ENCODE measurements around the gene TTC7B. TPM values are rescaled to one million over a fixed set of nuclear protein-coding genes. Genes with fewer than 3 reads are reported as not detected.

TTC7B gene
- total and polyA plus RNA-seq, 2 donors (not counting 1 experiment from before 2014, with no cell fraction given): 0.36 to 3.2 TPM

DNA sequence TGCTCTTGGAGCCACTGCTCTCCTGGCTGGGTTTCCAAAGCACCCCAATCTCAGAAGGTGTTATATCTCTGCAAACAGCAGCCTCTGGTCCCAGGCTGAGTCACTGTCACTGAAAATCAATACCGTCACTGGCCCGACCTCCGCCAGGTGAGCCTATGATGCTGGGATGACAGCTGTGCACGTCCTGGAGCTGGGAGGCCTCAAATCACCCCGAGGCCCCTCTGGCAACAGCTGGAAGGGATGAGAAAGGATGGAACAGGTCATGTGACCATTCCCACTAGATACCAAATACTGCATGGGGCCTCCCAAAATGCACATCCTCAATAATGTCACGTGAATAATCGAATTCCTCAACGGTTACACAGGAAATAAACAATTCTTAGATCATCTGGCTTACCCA, 190.8 kb downstream of the TTC7B start:
- H3K9ac ChIP-seq (ENCODE audit: low read length): no peak overlapping the region
- intact Hi-C loops (cut with micrococcal nuclease): no loop called here
- DNase-seq (no peak), ATAC-seq (ENCODE audit: low read depth) (no peak)
- WGBS (ENCODE audit: insufficient coverage): 90% methylated on average over 8 of the region's 8 CpGs
- Mint-ChIP-seq H3K27ac (no peak overlapping the region), H3K9me3 (ENCODE audit: insufficient read depth) (no peaks in the 10 kb centered on the region), H3K27me3 (peaks cover 12% of the 10 kb centered on the region), H3K4me1 (no peaks in the 10 kb centered on the region), H3K4me3 (no peak overlapping the region)
- no peaks in the 10 kb centered on the region for H3K36me3 ChIP-seq (replicated peaks in 1 of 2; ENCODE audit: control extremely low read depth in 1 of 2, control insufficient read depth in 1 of 2, extremely low read depth in 1 of 2, insufficient read depth in 2 of 2, low read length in 1 of 2)
- ChIA-PET CTCF (no interaction called here), POLR2A (no interaction called here)
- no peak overlapping the region for H3K27ac ChIP-seq (ENCODE audit: low read length in 2 of 2)
- no peaks in the 10 kb centered on the region for H3K4me1 ChIP-seq (ENCODE audit: control insufficient read depth in 2 of 2, insufficient read depth in 2 of 2, low read length in 2 of 2)
- H3K27me3 ChIP-seq (replicated peaks in 1 of 4; ENCODE audit: control extremely low read depth in 1 of 4, control insufficient read depth in 3 of 4, insufficient read depth in 4 of 4, low read length in 3 of 4): no peaks in the 10 kb centered on the region
- no peak overlapping the region for H2AFZ ChIP-seq (ENCODE audit: insufficient read depth, low read depth, low read length, poor library complexity, severe bottlenecking)
- TF ChIP-seq, protein P1, sequence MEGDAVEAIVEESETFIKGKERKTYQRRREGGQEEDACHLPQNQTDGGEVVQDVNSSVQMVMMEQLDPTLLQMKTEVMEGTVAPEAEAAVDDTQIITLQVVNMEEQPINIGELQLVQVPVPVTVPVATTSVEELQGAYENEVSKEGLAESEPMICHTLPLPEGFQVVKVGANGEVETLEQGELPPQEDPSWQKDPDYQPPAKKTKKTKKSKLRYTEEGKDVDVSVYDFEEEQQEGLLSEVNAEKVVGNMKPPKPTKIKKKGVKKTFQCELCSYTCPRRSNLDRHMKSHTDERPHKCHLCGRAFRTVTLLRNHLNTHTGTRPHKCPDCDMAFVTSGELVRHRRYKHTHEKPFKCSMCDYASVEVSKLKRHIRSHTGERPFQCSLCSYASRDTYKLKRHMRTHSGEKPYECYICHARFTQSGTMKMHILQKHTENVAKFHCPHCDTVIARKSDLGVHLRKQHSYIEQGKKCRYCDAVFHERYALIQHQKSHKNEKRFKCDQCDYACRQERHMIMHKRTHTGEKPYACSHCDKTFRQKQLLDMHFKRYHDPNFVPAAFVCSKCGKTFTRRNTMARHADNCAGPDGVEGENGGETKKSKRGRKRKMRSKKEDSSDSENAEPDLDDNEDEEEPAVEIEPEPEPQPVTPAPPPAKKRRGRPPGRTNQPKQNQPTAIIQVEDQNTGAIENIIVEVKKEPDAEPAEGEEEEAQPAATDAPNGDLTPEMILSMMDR (IDR thresholded peaks at IDR 0.05): no peak
- TF ChIP-seq EZH2 (IDR thresholded peaks at IDR 0.05; ENCODE audit: borderline replicate concordance, insufficient read depth, low read depth, low read length, poor library complexity, severe bottlenecking): no peak
- no peak overlapping the region for H3K4me3 ChIP-seq (ENCODE audit: control extremely low read depth in 1 of 5, extremely low read depth in 1 of 5, insufficient read depth in 1 of 5, low read depth in 2 of 5, low read length in 4 of 5)
- H4K20me1 ChIP-seq (ENCODE audit: control insufficient read depth, insufficient read depth, low read length, poor library complexity, severe bottlenecking): no peaks in the 10 kb centered on the region
- peaks cover 0 to 6% (median 0%) of the 10 kb centered on the region in 3 donors for H3K9me3 ChIP-seq (ENCODE audit: control extremely low read depth in 1 of 3, control insufficient read depth in 2 of 3, insufficient read depth in 1 of 3, low read length in 2 of 3)
- no peak overlapping the region for H3K4me2 ChIP-seq (replicated peaks; ENCODE audit: low read depth, low read length, poor library complexity, severe bottlenecking)
- no peaks in the 10 kb centered on the region for H3K79me2 ChIP-seq (ENCODE audit: control insufficient read depth, insufficient read depth, low read length)

DNA sequence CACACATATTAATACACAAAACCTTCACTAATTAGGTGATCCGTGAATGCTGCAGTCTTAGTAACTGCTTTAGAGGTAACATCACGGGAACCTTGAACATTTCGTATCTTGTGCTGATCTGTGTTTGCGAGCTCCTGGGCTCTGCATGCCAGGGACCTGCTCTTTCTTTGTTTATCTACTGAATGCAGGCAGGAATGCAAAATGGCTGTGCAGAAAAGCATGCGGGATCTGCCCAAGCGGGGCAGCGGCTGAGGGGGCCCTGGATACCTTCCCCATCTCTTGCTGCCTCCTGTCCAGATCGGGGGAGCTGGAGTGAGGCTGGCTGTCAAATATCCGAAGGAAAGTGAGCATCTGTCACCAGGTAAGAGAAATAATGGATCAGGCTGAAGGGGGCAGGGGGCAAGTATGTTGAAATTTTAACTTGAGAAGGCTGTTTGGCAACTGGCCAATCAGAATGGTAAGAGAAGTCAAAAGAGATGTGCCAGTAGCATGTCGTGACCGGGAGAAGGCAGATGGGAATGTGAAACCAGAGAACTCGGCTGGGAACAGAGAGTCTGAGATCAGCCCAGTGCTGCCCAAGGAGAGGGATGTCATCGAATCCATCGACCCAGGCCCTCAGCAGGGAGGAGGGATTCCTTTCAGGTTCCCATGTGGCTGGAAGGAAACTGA, 191.4 kb downstream of the TTC7B start:
- H3K9ac ChIP-seq (ENCODE audit: low read length): no peak overlapping the region
- no peaks in the 10 kb centered on the region for H3K4me1 ChIP-seq (ENCODE audit: control insufficient read depth in 2 of 2, insufficient read depth in 2 of 2, low read length in 2 of 2)
- no peak overlapping the region for H2AFZ ChIP-seq (ENCODE audit: insufficient read depth, low read depth, low read length, poor library complexity, severe bottlenecking)
- Mint-ChIP-seq H3K9me3 (ENCODE audit: insufficient read depth) (no peaks in the 10 kb centered on the region), H3K4me3 (no peak overlapping the region), H3K27me3 (peaks cover 12% of the 10 kb centered on the region), H3K27ac (no peak overlapping the region), H3K4me1 (no peaks in the 10 kb centered on the region)
- H3K27me3 ChIP-seq (replicated peaks in 1 of 4; ENCODE audit: control extremely low read depth in 1 of 4, control insufficient read depth in 3 of 4, insufficient read depth in 4 of 4, low read length in 3 of 4): no peaks in the 10 kb centered on the region
- TF ChIP-seq, protein P1 (IDR thresholded peaks at IDR 0.05): no peak
- TF ChIP-seq EZH2 (IDR thresholded peaks at IDR 0.05; ENCODE audit: borderline replicate concordance, insufficient read depth, low read depth, low read length, poor library complexity, severe bottlenecking): no peak
- ChIA-PET POLR2A (no interaction called here), CTCF (no interaction called here)
- no peak overlapping the region for H3K4me3 ChIP-seq (ENCODE audit: control extremely low read depth in 1 of 5, extremely low read depth in 1 of 5, insufficient read depth in 1 of 5, low read depth in 2 of 5, low read length in 4 of 5)
- WGBS (ENCODE audit: insufficient coverage): 94% methylated on average over 13 of the region's 14 CpGs
- H3K36me3 ChIP-seq (replicated peaks in 1 of 2; ENCODE audit: control extremely low read depth in 1 of 2, control insufficient read depth in 1 of 2, extremely low read depth in 1 of 2, insufficient read depth in 2 of 2, low read length in 1 of 2): no peaks in the 10 kb centered on the region
- intact Hi-C loops (cut with micrococcal nuclease): no loop called here
- H3K9me3 ChIP-seq (ENCODE audit: control extremely low read depth in 1 of 3, control insufficient read depth in 2 of 3, insufficient read depth in 1 of 3, low read length in 2 of 3): peaks cover 0 to 6% (median 0%) of the 10 kb centered on the region in 3 donors
- H3K79me2 ChIP-seq (ENCODE audit: control insufficient read depth, insufficient read depth, low read length): no peaks in the 10 kb centered on the region
- no peak for ATAC-seq (ENCODE audit: low read depth)
- DNase-seq: no peak
- no peaks in the 10 kb centered on the region for H4K20me1 ChIP-seq (ENCODE audit: control insufficient read depth, insufficient read depth, low read length, poor library complexity, severe bottlenecking)
- H3K4me2 ChIP-seq (replicated peaks; ENCODE audit: low read depth, low read length, poor library complexity, severe bottlenecking): no peak overlapping the region
- H3K27ac ChIP-seq (ENCODE audit: low read length in 2 of 2): no peak overlapping the region
